ENCODE measurements around the gene CARD11.

DNA sequence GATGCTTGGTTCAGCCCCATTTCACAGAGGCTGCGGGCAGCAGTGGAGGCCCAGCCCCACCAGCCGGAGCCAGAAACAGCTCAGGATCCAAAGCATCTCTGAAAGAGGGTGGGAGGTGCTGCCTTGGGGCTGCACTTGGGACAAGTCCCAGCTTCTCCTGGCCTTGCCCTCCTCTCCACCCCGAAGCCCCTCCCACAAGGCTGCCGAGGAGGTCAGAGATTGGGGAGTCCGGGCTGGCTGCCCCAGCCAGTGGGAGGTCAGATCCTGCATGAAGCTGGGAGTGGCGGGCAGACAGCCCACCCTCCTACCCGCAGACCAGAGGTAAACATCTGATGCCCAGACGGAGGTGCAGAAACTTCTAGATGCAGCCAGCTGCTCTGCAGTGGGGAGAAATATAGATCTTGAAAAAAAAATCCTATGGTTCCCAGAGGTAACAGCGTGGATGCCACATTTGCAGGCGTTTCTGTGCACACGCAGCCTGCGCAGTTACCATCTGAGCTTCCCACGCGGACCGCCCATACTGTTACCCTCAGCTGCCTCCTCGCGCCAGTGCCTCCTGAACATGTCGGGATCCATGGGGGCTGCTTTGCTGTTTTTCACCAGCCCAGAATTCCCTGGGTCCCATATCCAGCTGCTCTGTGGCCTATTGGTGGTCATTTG, 162.7 kb downstream of the CARD11 start:
- no peak for TF ChIP-seq BHLHE40 (IDR thresholded peaks at IDR 0.05; ENCODE audit: low read depth, low read length)
- TF ChIP-seq, protein P1, sequence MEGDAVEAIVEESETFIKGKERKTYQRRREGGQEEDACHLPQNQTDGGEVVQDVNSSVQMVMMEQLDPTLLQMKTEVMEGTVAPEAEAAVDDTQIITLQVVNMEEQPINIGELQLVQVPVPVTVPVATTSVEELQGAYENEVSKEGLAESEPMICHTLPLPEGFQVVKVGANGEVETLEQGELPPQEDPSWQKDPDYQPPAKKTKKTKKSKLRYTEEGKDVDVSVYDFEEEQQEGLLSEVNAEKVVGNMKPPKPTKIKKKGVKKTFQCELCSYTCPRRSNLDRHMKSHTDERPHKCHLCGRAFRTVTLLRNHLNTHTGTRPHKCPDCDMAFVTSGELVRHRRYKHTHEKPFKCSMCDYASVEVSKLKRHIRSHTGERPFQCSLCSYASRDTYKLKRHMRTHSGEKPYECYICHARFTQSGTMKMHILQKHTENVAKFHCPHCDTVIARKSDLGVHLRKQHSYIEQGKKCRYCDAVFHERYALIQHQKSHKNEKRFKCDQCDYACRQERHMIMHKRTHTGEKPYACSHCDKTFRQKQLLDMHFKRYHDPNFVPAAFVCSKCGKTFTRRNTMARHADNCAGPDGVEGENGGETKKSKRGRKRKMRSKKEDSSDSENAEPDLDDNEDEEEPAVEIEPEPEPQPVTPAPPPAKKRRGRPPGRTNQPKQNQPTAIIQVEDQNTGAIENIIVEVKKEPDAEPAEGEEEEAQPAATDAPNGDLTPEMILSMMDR (conservative IDR thresholded peaks at IDR 0.05; ENCODE audit: low read depth, low read length) = no peak
- TF ChIP-seq POLR2A (IDR thresholded peaks at IDR 0.05; ENCODE audit: low read depth, low read length) = no peak
- TF ChIP-seq MAFK (IDR thresholded peaks at IDR 0.05; ENCODE audit: low read depth, low read length) = no peak
- TF ChIP-seq, protein P2, sequence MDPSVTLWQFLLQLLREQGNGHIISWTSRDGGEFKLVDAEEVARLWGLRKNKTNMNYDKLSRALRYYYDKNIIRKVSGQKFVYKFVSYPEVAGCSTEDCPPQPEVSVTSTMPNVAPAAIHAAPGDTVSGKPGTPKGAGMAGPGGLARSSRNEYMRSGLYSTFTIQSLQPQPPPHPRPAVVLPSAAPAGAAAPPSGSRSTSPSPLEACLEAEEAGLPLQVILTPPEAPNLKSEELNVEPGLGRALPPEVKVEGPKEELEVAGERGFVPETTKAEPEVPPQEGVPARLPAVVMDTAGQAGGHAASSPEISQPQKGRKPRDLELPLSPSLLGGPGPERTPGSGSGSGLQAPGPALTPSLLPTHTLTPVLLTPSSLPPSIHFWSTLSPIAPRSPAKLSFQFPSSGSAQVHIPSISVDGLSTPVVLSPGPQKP (IDR thresholded peaks at IDR 0.05; ENCODE audit: borderline replicate concordance, low read depth, low read length) = no peak
- TF ChIP-seq CHD1 (IDR thresholded peaks at IDR 0.05; ENCODE audit: low read depth, low read length) = no peak
- no peak for TF ChIP-seq CEBPB (IDR thresholded peaks at IDR 0.05; ENCODE audit: low read depth, low read length)
- no peak for TF ChIP-seq MAZ (IDR thresholded peaks at IDR 0.05; ENCODE audit: borderline replicate concordance, low read depth, low read length)
- no peak for TF ChIP-seq RFX5 (IDR thresholded peaks at IDR 0.05; ENCODE audit: low read depth, low read length)
- TF ChIP-seq RCOR1 (IDR thresholded peaks at IDR 0.05; ENCODE audit: insufficient replicate concordance, low read length) = no peak
- TF ChIP-seq, protein P3, sequence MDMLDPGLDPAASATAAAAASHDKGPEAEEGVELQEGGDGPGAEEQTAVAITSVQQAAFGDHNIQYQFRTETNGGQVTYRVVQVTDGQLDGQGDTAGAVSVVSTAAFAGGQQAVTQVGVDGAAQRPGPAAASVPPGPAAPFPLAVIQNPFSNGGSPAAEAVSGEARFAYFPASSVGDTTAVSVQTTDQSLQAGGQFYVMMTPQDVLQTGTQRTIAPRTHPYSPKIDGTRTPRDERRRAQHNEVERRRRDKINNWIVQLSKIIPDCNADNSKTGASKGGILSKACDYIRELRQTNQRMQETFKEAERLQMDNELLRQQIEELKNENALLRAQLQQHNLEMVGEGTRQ (IDR thresholded peaks at IDR 0.05; ENCODE audit: low read depth, low read length) = no peak
- TF ChIP-seq NFE2L2 (IDR thresholded peaks at IDR 0.05; ENCODE audit: low read depth, low read length) = no peak

Measured in IMR-90 (cell line).